ENCODE data around the gene PHC3. TPM values are rescaled to one million over a fixed set of nuclear protein-coding genes. Genes with fewer than 3 reads are reported as not detected.

Gene PHC3
- total and polyA plus RNA-seq, 2 of the 13 experiments (the other 11 are each of a cell fraction or from before 2014, with no cell fraction given): 24.1 to 49.0 TPM

DNA sequence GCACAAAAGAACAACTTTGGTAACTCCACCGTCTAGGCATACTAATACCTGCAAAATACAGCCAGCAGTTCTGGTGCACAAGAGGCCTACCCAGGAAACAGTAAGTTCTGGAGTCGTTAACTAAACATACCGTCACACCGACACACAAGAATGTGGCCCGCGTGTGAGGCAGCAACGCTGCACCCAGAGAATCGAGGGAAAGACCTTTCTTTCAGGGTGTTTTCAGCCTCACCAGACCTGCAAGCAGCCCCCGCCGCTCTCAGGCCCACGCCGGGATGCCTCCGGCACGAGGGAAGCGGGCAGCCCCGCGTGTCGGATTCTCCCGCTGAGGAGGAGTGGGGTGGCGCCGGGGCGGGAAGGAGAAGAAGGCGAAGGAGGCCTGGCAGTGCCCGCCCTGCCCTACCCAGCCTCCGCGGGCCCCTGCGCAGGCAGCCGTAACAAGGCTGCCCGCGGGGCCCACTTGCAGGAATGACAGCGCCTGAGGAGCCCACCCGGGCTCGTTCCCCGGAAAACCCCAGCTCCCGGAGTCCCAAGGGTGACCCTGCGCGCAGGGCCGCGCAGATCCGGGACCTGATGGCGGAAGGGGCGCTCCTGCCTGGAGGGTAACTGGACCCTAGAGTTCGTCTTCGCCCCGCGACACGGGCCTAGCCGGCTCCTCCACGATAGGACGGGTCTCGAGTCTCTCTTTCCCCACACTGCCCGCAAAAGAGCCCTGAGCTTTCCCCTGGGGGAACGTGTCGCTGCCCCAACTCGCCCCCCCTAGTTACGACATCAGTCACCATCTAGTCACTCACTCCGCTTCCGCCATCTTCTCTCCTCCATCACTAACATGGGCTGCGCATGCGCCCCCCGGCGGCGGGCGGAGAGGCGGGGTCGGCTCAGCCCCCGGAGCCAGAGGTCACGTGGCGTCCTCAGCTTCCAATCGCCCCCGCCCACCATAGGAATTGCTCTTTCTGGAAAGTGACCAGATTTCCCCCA is at the start of gene PHC3 (continued):
- TF ChIP-seq, protein P1, sequence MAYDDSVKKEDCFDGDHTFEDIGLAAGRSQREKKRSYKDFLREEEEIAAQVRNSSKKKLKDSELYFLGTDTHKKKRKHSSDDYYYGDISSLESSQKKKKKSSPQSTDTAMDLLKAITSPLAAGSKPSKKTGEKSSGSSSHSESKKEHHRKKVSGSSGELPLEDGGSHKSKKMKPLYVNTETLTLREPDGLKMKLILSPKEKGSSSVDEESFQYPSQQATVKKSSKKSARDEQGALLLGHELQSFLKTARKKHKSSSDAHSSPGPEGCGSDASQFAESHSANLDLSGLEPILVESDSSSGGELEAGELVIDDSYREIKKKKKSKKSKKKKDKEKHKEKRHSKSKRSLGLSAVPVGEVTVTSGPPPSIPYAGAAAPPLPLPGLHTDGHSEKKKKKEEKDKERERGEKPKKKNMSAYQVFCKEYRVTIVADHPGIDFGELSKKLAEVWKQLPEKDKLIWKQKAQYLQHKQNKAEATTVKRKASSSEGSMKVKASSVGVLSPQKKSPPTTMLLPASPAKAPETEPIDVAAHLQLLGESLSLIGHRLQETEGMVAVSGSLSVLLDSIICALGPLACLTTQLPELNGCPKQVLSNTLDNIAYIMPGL (CRISPR knock-in tag; IDR thresholded peaks at IDR 0.05; ENCODE audit: borderline replicate concordance in 1 of 2, low read depth in 1 of 2): peak; percentile 16 to 87; a peak in 3 of 4 replicates
- 0 out of 2 replicates have a peak, but pooled peaks have one; percentile 30 for TF ChIP-seq TEAD2 (CRISPR knock-in tag; IDR thresholded peaks at IDR 0.05)
- 0 out of 2 replicates have a peak, but pooled peaks have one; percentile 15 for TF ChIP-seq ZIK1 (CRISPR knock-in tag; IDR thresholded peaks at IDR 0.05; ENCODE audit: borderline replicate concordance, low read depth)
- TF ChIP-seq, protein P2, sequence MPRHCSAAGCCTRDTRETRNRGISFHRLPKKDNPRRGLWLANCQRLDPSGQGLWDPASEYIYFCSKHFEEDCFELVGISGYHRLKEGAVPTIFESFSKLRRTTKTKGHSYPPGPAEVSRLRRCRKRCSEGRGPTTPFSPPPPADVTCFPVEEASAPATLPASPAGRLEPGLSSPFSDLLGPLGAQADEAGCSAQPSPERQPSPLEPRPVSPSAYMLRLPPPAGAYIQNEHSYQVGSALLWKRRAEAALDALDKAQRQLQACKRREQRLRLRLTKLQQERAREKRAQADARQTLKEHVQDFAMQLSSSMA (CRISPR knock-in tag; IDR thresholded peaks at IDR 0.05): no peak
- no peak for TF ChIP-seq ZNF598 (CRISPR knock-in tag; IDR thresholded peaks at IDR 0.05; ENCODE audit: borderline replicate concordance)
- TF ChIP-seq, protein P3, sequence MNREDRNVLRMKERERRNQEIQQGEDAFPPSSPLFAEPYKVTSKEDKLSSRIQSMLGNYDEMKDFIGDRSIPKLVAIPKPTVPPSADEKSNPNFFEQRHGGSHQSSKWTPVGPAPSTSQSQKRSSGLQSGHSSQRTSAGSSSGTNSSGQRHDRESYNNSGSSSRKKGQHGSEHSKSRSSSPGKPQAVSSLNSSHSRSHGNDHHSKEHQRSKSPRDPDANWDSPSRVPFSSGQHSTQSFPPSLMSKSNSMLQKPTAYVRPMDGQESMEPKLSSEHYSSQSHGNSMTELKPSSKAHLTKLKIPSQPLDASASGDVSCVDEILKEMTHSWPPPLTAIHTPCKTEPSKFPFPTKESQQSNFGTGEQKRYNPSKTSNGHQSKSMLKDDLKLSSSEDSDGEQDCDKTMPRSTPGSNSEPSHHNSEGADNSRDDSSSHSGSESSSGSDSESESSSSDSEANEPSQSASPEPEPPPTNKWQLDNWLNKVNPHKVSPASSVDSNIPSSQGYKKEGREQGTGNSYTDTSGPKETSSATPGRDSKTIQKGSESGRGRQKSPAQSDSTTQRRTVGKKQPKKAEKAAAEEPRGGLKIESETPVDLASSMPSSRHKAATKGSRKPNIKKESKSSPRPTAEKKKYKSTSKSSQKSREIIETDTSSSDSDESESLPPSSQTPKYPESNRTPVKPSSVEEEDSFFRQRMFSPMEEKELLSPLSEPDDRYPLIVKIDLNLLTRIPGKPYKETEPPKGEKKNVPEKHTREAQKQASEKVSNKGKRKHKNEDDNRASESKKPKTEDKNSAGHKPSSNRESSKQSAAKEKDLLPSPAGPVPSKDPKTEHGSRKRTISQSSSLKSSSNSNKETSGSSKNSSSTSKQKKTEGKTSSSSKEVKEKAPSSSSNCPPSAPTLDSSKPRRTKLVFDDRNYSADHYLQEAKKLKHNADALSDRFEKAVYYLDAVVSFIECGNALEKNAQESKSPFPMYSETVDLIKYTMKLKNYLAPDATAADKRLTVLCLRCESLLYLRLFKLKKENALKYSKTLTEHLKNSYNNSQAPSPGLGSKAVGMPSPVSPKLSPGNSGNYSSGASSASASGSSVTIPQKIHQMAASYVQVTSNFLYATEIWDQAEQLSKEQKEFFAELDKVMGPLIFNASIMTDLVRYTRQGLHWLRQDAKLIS (CRISPR knock-in tag; IDR thresholded peaks at IDR 0.05): no peak
- no peak for TF ChIP-seq PHF5A (CRISPR knock-in tag; IDR thresholded peaks at IDR 0.05; ENCODE audit: low read depth, unreplicated experiment)
- TF ChIP-seq TCF7 (IDR thresholded peaks at IDR 0.05; ENCODE audit: low read depth): no peak
- peak; percentile 34; the same call in 1 of the 2 replicates for TF ChIP-seq ESRRA (CRISPR knock-in tag; IDR thresholded peaks at IDR 0.05; ENCODE audit: low read depth)
- TF ChIP-seq ZBTB7B (CRISPR knock-in tag; IDR thresholded peaks at IDR 0.05): peak; percentile 34; the same call in 1 of the 2 replicates
- TF ChIP-seq MXI1 (IDR thresholded peaks at IDR 0.05; ENCODE audit: borderline replicate concordance, low read depth, low read length): no peak
- peak; percentile 50; the same call in 1 of the 2 replicates for TF ChIP-seq FOSL2 (CRISPR knock-in tag; IDR thresholded peaks at IDR 0.05)
- TF ChIP-seq ZNF468 (CRISPR knock-in tag; IDR thresholded peaks at IDR 0.05): no peak
- TF ChIP-seq IKZF1 (IDR thresholded peaks at IDR 0.05): no peak
- TF ChIP-seq SP140L (CRISPR knock-in tag; IDR thresholded peaks at IDR 0.05; ENCODE audit: borderline replicate concordance): no peak
- no peak for TF ChIP-seq ZNF296 (CRISPR knock-in tag; conservative IDR thresholded peaks at IDR 0.05)
- TF ChIP-seq, protein P4, sequence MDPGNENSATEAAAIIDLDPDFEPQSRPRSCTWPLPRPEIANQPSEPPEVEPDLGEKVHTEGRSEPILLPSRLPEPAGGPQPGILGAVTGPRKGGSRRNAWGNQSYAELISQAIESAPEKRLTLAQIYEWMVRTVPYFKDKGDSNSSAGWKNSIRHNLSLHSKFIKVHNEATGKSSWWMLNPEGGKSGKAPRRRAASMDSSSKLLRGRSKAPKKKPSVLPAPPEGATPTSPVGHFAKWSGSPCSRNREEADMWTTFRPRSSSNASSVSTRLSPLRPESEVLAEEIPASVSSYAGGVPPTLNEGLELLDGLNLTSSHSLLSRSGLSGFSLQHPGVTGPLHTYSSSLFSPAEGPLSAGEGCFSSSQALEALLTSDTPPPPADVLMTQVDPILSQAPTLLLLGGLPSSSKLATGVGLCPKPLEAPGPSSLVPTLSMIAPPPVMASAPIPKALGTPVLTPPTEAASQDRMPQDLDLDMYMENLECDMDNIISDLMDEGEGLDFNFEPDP (CRISPR knock-in tag; conservative IDR thresholded peaks at IDR 0.05): no peak
- no peak for TF ChIP-seq EP300 (IDR thresholded peaks at IDR 0.05; ENCODE audit: low read depth in 2 of 2, low read length in 2 of 2)
- no peak for TF ChIP-seq EP300 (CRISPR knock-in tag; IDR thresholded peaks at IDR 0.05; ENCODE audit: borderline replicate concordance)
- TF ChIP-seq ELF4 (CRISPR knock-in tag; IDR thresholded peaks at IDR 0.05; ENCODE audit: borderline replicate concordance): no peak
